Right atrium auricular region (tissue), 2 donors: Measurements from ENCODE around the gene IFNK. TPM values are rescaled to one million over a fixed set of nuclear protein-coding genes. Genes with fewer than 3 reads are reported as not detected.
"Not testable (repeated sequence)": the region's sequence is repeated elsewhere in the genome, so short reads cannot be mapped to it uniquely, and the experiment has no call there.

Source experiments
- DNase-seq: peaks from one replicate; pipeline ENCODE4 v3.0.0-alpha.2; 2019; ENCODE audit warnings: low spot score
- H3K27ac ChIP-seq, 2 donors: fragments of 200-600 bp; sonication (generic); 1 replicate in 1 of 2; 2 replicates in 1 of 2; pipeline ENCODE4 v1.5.1; 2016 to 2019
- H3K27me3 ChIP-seq, 2 donors: fragments of 200-600 bp; sonication (generic); one replicate each; pipeline versions ENCODE4 v1.5.1 to v1.6.0; 2017 to 2019
- H3K36me3 ChIP-seq: fragments of 200-600 bp; sonication (generic); one replicate; pipeline ENCODE4 v1.5.1; 2016
- H3K4me1 ChIP-seq, 2 donors: fragments of 200-600 bp; sonication (generic); one replicate each; pipeline versions ENCODE4 v1.5.1 to v1.6.0; 2017 to 2019
- H3K4me3 ChIP-seq, 2 donors: fragments of 200-600 bp; sonication (generic); 1 replicate in 1 of 2; 2 replicates in 1 of 2; pipeline ENCODE4 v1.5.1; 2017 to 2019; ENCODE audit warnings: mild to moderate bottlenecking in 1 of 2, moderate library complexity in 1 of 2
- H3K9me3 ChIP-seq, 2 donors: fragments of 200-600 bp; sonication (generic); one replicate each; pipeline ENCODE4 v1.5.1; 2019
- total RNA-seq, 2 donors: library from RNA; depleted of rRNA; stranded (reverse); fragments of >200 nt; gene quantifications; one replicate each; pipeline ENCODE4 v1.1.0, GENCODE V29; 2016
- TF ChIP-seq, protein P1 (sequence below), 2 donors: fragments of 200-600 bp; sonication (generic); IDR thresholded peaks; one replicate each; pipeline ENCODE4 v1.5.1; 2019; ENCODE audit warnings: antibody characterized with exemption in 2 of 2

Gene IFNK
- total RNA-seq, 2 donors from 2014 or later = not detected

DNA sequence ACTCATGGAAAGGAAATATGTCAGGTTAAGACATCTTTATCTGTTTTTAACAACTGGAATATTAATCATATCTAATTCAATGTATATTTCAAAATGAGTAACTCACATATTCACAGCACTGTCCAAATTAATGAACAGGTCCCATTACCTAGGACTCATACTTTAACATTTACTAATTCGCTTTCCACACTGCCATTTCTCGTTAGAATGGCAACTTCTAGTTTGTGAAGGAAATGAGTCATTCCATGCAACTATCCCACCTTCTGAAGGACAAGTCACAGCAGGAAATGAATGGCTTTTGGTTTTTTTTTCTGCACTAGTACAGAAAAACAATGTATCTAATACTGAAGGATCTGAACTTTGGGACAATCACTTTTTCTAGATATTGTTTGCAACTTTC is 24.6 kb upstream of the IFNK start:
- H3K4me1 ChIP-seq = peaks cover 0 to 19% of the 10 kb centered on the region in 2 donors

DNA sequence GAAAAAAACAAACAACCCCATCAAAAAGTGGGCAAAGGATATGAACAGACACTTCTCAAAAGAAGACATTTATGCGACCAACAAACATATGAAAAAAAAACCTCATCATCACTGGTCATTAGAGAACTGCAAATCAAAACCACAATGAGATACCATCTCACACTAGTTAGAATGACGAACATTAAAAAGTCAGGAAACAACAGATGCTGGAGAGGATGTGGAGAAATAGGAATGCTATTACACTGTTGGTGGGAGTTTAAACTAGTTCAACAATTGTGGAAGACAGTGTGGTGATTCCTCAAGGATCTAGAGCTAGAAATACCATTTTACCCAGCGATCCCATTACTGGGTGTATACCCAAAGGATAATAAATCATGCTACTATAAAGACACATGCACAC is 23.2 kb upstream of the IFNK start:
- not testable (repeated sequence) for H3K9me3 ChIP-seq, H3K4me3 ChIP-seq, H3K27ac ChIP-seq, H3K27me3 ChIP-seq, DNase-seq, H3K36me3 ChIP-seq
- peaks cover 0 to 11% of the 10 kb centered on the region in 2 donors for H3K4me1 ChIP-seq

More for the DNA sequence above, 24.6 kb upstream of the IFNK start:
- Histone ChIP-seq H3K27ac (no peak overlapping the region), H3K27me3 (no peaks in the 10 kb centered on the region), H3K4me3 (no peak overlapping the region), H3K9me3 (no peaks in the 10 kb centered on the region), H3K36me3 (no peaks in the 10 kb centered on the region)
- no peak for DNase-seq
- TF ChIP-seq, protein P1, sequence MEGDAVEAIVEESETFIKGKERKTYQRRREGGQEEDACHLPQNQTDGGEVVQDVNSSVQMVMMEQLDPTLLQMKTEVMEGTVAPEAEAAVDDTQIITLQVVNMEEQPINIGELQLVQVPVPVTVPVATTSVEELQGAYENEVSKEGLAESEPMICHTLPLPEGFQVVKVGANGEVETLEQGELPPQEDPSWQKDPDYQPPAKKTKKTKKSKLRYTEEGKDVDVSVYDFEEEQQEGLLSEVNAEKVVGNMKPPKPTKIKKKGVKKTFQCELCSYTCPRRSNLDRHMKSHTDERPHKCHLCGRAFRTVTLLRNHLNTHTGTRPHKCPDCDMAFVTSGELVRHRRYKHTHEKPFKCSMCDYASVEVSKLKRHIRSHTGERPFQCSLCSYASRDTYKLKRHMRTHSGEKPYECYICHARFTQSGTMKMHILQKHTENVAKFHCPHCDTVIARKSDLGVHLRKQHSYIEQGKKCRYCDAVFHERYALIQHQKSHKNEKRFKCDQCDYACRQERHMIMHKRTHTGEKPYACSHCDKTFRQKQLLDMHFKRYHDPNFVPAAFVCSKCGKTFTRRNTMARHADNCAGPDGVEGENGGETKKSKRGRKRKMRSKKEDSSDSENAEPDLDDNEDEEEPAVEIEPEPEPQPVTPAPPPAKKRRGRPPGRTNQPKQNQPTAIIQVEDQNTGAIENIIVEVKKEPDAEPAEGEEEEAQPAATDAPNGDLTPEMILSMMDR (IDR thresholded peaks at IDR 0.05) = no peak

DNA sequence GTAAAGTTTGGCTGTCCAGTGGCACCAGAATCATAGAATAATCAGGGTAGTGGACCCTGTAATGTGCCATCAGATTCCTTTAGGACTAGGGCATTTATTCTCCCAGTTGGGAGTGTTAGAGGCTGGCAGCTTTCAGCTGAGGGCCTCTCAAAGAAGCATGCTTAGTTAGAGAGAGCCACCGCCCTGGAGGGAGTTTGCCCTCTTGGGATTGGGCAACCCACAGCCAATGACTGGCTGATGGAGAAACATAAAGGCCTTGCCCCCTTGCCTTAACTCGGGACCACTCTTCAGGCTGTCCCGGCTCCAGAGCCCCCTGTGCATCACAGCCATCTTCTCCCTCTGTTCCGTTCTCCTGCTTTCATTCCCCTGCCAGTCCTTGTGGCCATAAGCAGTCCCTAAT is 20.5 kb upstream of the IFNK start:
- H3K4me3 ChIP-seq = no peak overlapping the region
- TF ChIP-seq, protein P1 (IDR thresholded peaks at IDR 0.05) = no peak
- H3K27me3 ChIP-seq = no peaks in the 10 kb centered on the region
- no peak overlapping the region for H3K27ac ChIP-seq
- H3K9me3 ChIP-seq = no peaks in the 10 kb centered on the region
- no peak for DNase-seq
- no peaks in the 10 kb centered on the region for H3K4me1 ChIP-seq
- H3K36me3 ChIP-seq = no peaks in the 10 kb centered on the region

DNA sequence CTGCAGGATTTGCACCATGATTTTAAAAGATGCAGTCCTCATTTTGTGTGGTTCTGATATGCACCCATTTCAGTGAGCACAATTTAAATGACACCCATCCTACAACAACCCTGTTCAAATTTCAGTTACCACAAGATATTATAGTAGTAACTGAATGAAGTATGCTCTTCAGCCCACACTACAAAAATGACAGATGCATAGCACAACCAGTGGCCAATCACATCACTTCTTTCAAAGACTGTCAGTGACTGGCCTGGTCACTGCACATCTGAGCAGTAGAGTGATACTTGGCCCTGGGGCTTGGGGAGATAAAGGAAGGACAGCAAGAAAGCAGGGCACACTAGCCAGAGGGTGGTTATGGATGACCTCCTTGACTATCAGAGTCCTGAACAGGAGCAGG is 19.8 kb upstream of the IFNK start:
- no peaks in the 10 kb centered on the region for H3K27me3 ChIP-seq
- H3K4me1 ChIP-seq = no peaks in the 10 kb centered on the region
- H3K27ac ChIP-seq = no peak overlapping the region
- DNase-seq = no peak
- TF ChIP-seq, protein P1 (IDR thresholded peaks at IDR 0.05) = no peak
- H3K36me3 ChIP-seq = no peaks in the 10 kb centered on the region
- H3K4me3 ChIP-seq = no peak overlapping the region
- no peaks in the 10 kb centered on the region for H3K9me3 ChIP-seq

DNA sequence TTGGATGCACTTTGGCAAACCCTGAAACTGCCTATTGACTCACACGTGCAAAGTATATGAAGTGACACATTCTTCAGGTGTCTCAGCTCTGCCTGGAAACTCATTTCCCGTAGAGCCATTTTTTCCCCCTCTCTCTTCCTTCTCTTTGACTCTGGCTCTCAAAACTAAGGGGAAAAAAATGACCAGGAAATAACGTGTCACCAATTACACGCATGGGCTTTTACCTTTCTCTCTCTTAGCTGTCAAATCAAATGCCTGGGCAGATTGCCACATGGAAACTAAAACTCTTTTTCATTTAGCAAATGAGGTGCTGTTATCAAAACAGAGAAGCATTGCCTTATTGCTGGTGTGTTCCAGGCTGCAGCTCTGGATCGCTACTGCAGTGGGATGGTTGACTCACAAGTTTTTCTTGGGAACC is 18.3 kb upstream of the IFNK start:
- TF ChIP-seq, protein P1 (IDR thresholded peaks at IDR 0.05) = no peak
- no peak overlapping the region for H3K27ac ChIP-seq
- H3K36me3 ChIP-seq = no peaks in the 10 kb centered on the region
- H3K27me3 ChIP-seq = no peaks in the 10 kb centered on the region
- H3K9me3 ChIP-seq = no peaks in the 10 kb centered on the region
- H3K4me1 ChIP-seq = no peaks in the 10 kb centered on the region
- no peak for DNase-seq
- no peak overlapping the region for H3K4me3 ChIP-seq

DNA sequence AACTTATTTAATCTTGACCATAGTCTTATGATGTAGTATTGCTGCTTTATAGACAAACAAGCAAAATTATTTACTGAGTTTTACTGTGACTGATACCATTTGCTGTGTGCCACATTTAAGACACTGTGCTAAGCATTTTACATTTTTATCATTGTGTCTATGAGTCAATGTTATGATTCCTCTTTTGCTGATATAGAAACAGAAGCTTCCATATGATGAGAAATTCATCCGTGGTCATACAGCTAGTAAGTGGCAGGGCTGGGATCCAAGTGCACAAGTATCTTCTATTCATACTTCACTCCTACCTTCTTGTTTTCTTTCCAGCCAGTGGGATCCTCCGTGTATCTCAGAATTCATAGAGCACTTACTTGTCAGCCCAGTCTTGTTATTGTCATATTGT is 17.1 kb upstream of the IFNK start:
- no peaks in the 10 kb centered on the region for H3K36me3 ChIP-seq
- H3K9me3 ChIP-seq = no peaks in the 10 kb centered on the region
- DNase-seq = no peak
- no peak overlapping the region for H3K27ac ChIP-seq
- no peaks in the 10 kb centered on the region for H3K4me1 ChIP-seq
- no peaks in the 10 kb centered on the region for H3K27me3 ChIP-seq
- H3K4me3 ChIP-seq = no peak overlapping the region
- TF ChIP-seq, protein P1 (IDR thresholded peaks at IDR 0.05) = no peak
